Liver (tissue), 9 donors: Measurements from ENCODE around the gene FILIP1L. TPM values are rescaled to one million over a fixed set of nuclear protein-coding genes. Genes with fewer than 3 reads are reported as not detected.

Source experiments
- DNase-seq: peaks from one replicate; pipeline ENCODE4 v3.0.0-alpha.2; 2017; ENCODE audit warnings: low spot score
- H3K27ac ChIP-seq, 2 donors: one replicate each; pipeline ENCODE4 v1.7.0; 2013; ENCODE audit warnings: inconsistent platforms in 2 of 2, low read length in 2 of 2, control low read depth in 1 of 2, low read depth in 1 of 2, mild to moderate bottlenecking in 1 of 2
- H3K27me3 ChIP-seq, 4 donors: one replicate each; pipeline versions ENCODE4 v1.6.1 to v1.7.0; 2013; ENCODE audit warnings: low read length in 3 of 4, inconsistent platforms in 1 of 4, mild to moderate bottlenecking in 1 of 4, moderate library complexity in 1 of 4; ENCODE audit not compliant: control insufficient read depth in 4 of 4, insufficient read depth in 4 of 4
- H3K36me3 ChIP-seq, 4 donors: one replicate each; pipeline versions ENCODE4 v1.6.1 to v1.7.0; 2013; ENCODE audit warnings: low read length in 3 of 4, mild to moderate bottlenecking in 3 of 4, low read depth in 1 of 4, moderate library complexity in 1 of 4; ENCODE audit not compliant: control insufficient read depth in 4 of 4, insufficient read depth in 3 of 4
- H3K4me1 ChIP-seq, 4 donors: one replicate each; pipeline versions ENCODE4 v1.6.1 to v1.7.0; 2013; ENCODE audit warnings: low read length in 3 of 4, mild to moderate bottlenecking in 3 of 4, moderate library complexity in 1 of 4; ENCODE audit not compliant: control insufficient read depth in 4 of 4, insufficient read depth in 4 of 4
- H3K4me3 ChIP-seq, 3 donors: one replicate each; pipeline versions ENCODE4 v1.6.1 to v1.7.0; 2013; ENCODE audit warnings: low read length in 3 of 3, control low read depth in 1 of 3, low read depth in 1 of 3, mild to moderate bottlenecking in 1 of 3
- H3K9ac ChIP-seq, 2 donors: one replicate each; pipeline ENCODE4 v1.7.0; 2013; ENCODE audit warnings: low read length in 2 of 2, mild to moderate bottlenecking in 2 of 2, moderate library complexity in 2 of 2, control low read depth in 1 of 2, low read depth in 1 of 2
- H3K9me3 ChIP-seq, 4 donors: one replicate each; pipeline versions ENCODE4 v1.6.1 to v1.7.0; 2013; ENCODE audit warnings: low read length in 3 of 4; ENCODE audit not compliant: control insufficient read depth in 4 of 4
- FOXA1 ChIP-seq: IDR thresholded peaks from 2 replicates; pipeline ENCODE4 v1.6.1; 2016; ENCODE audit warnings: antibody characterized with exemption
- FOXA2 ChIP-seq: IDR thresholded peaks from 2 replicates; pipeline ENCODE4 v1.6.1; 2016; ENCODE audit warnings: antibody characterized with exemption
- GABPA ChIP-seq, 2 donors: IDR thresholded peaks in 1 of 2; conservative IDR thresholded peaks in 1 of 2; 2 replicates each; pipeline ENCODE4 v1.6.1; 2016; ENCODE audit warnings: antibody characterized with exemption in 2 of 2, mild to moderate bottlenecking in 1 of 2, moderate library complexity in 1 of 2
- JUND ChIP-seq, 2 donors: IDR thresholded peaks; 2 replicates each; pipeline ENCODE4 v1.6.1; 2016; ENCODE audit warnings: antibody characterized with exemption in 2 of 2
- RAD21 ChIP-seq, 2 donors: IDR thresholded peaks; 2 replicates each; pipeline ENCODE4 v1.6.1; 2016; ENCODE audit warnings: antibody characterized with exemption in 2 of 2, mild to moderate bottlenecking in 2 of 2
- RXRA ChIP-seq, 2 donors: IDR thresholded peaks; 2 replicates each; pipeline ENCODE4 v1.6.1; 2017 to 2018; ENCODE audit warnings: antibody characterized with exemption in 2 of 2, mild to moderate bottlenecking in 1 of 2
- SP1 ChIP-seq: IDR thresholded peaks from 2 replicates; pipeline ENCODE4 v1.6.1; 2018; ENCODE audit warnings: antibody characterized with exemption, mild to moderate bottlenecking
- TAF1 ChIP-seq: conservative IDR thresholded peaks from 2 replicates; pipeline ENCODE4 v1.6.1; 2016; ENCODE audit warnings: antibody characterized with exemption, mild to moderate bottlenecking
- YY1 ChIP-seq: IDR thresholded peaks from 2 replicates; pipeline ENCODE4 v1.6.1; 2016; ENCODE audit warnings: antibody characterized with exemption, mild to moderate bottlenecking
- WGBS: extraction: QIAGEN DNeasy Blood & Tissue Kit; methylation state at CpG from one replicate; pipeline ENCODE4 v1.1.7; 2013; 5-methylcytosine and 5-hydroxymethylcytosine counted together
- polyA plus RNA-seq, 2 donors: library from polyadenylated mRNA; stranded (reverse) in 1 of 2; unstranded in 1 of 2; fragments of 200-250 nt in 1 of 2; fragments of >200 nt in 1 of 2; fragmentation: Nextera tagmentation in 1 of 2; extraction: Ambion mirVana in 1 of 2; gene quantifications; one replicate each; pipeline versions ENCODE4 v1.2.1 to v1.2.3, GENCODE V29; 2013 to 2015
- total RNA-seq, 2 donors: library from RNA; depleted of rRNA; stranded (reverse); fragments of >200 nt; gene quantifications; one replicate each; pipeline ENCODE4 v1.2.3, GENCODE V29; 2014
- TF ChIP-seq, protein P1 (sequence below): IDR thresholded peaks from 2 replicates; pipeline ENCODE4 v1.6.1; 2016; ENCODE audit warnings: antibody characterized with exemption
- TF ChIP-seq, protein P2 (sequence below): fragments of 150-350 bp; IDR thresholded peaks from 2 replicates; pipeline ENCODE4 v1.5.1; 2017; ENCODE audit warnings: improper control_type of control experiment, low read depth, low read length; ENCODE audit not compliant: missing input control
- TF ChIP-seq, protein P3 (sequence below): IDR thresholded peaks from 2 replicates; pipeline ENCODE4 v1.6.1; 2016; ENCODE audit warnings: antibody characterized with exemption
- TF ChIP-seq, protein P4 (sequence below): IDR thresholded peaks from 2 replicates; pipeline ENCODE4 v1.6.1; 2016; ENCODE audit warnings: antibody characterized with exemption
- TF ChIP-seq, protein P5 (sequence below): IDR thresholded peaks from 2 replicates; pipeline ENCODE4 v1.6.1; 2016; ENCODE audit warnings: antibody characterized with exemption, mild to moderate bottlenecking
- donor health status: healthy.
- donor health status: healthy.
- donor health status: healthy.
- donor health status: healthy.
- donor health status: healthy.

Gene FILIP1L
- total and polyA plus RNA-seq, 4 donors: 1.4 to 6.5 (median 1.9) TPM

DNA sequence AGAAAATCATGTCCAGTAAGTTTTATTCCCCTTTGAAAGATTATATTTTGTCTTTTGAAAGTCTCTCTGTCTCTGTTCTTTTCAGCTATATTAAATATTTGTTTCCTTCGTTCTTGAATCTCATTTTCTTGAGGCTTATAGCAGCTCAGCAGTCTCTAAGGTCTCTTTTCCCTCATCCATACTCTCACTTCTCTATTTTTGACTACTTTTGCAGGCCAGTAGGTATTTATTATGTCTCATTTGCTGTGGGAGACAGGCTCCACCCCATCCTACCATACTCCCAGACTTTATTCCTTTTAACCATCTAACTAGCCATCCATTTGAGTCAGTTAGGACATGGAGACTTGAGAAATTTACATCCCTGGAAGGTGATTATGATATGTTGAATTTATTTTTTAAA is 71.0 kb downstream of the FILIP1L start:
- WGBS: 89% methylated on average over 1 of the region's 1 CpG
- peak overlapping the region in 1 of 2 donors; percentile 55 for H3K27ac ChIP-seq
- TF ChIP-seq SP1 (no peak), RAD21 (IDR thresholded peaks at IDR 0.05) (no peak), YY1 (no peak), TAF1 (no peak), GABPA (IDR thresholded peaks at IDR 0.05 in 1 of 2, conservative IDR thresholded peaks at IDR 0.05 in 1 of 2) (no peak), RXRA (IDR thresholded peaks at IDR 0.05) (no peak), FOXA1 (no peak), JUND (IDR thresholded peaks at IDR 0.05) (no peak)
- TF ChIP-seq, protein P1, sequence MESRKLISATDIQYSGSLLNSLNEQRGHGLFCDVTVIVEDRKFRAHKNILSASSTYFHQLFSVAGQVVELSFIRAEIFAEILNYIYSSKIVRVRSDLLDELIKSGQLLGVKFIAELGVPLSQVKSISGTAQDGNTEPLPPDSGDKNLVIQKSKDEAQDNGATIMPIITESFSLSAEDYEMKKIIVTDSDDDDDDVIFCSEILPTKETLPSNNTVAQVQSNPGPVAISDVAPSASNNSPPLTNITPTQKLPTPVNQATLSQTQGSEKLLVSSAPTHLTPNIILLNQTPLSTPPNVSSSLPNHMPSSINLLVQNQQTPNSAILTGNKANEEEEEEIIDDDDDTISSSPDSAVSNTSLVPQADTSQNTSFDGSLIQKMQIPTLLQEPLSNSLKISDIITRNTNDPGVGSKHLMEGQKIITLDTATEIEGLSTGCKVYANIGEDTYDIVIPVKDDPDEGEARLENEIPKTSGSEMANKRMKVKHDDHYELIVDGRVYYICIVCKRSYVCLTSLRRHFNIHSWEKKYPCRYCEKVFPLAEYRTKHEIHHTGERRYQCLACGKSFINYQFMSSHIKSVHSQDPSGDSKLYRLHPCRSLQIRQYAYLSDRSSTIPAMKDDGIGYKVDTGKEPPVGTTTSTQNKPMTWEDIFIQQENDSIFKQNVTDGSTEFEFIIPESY: no peak
- TF ChIP-seq, protein P2, sequence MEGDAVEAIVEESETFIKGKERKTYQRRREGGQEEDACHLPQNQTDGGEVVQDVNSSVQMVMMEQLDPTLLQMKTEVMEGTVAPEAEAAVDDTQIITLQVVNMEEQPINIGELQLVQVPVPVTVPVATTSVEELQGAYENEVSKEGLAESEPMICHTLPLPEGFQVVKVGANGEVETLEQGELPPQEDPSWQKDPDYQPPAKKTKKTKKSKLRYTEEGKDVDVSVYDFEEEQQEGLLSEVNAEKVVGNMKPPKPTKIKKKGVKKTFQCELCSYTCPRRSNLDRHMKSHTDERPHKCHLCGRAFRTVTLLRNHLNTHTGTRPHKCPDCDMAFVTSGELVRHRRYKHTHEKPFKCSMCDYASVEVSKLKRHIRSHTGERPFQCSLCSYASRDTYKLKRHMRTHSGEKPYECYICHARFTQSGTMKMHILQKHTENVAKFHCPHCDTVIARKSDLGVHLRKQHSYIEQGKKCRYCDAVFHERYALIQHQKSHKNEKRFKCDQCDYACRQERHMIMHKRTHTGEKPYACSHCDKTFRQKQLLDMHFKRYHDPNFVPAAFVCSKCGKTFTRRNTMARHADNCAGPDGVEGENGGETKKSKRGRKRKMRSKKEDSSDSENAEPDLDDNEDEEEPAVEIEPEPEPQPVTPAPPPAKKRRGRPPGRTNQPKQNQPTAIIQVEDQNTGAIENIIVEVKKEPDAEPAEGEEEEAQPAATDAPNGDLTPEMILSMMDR: no peak
- TF ChIP-seq, protein P3, sequence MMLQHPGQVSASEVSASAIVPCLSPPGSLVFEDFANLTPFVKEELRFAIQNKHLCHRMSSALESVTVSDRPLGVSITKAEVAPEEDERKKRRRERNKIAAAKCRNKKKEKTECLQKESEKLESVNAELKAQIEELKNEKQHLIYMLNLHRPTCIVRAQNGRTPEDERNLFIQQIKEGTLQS: no peak
- TF ChIP-seq, protein P4, sequence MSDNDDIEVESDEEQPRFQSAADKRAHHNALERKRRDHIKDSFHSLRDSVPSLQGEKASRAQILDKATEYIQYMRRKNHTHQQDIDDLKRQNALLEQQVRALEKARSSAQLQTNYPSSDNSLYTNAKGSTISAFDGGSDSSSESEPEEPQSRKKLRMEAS: no peak
- no peak overlapping the region for H3K4me3 ChIP-seq
- H3K4me1 ChIP-seq: peaks cover 0 to 3% (median 0%) of the 10 kb centered on the region in 4 donors
- no peaks in the 10 kb centered on the region for H3K27me3 ChIP-seq
- no peak overlapping the region for H3K9ac ChIP-seq
- no peaks in the 10 kb centered on the region for H3K36me3 ChIP-seq
- no peak for DNase-seq
- H3K9me3 ChIP-seq: no peaks in the 10 kb centered on the region

DNA sequence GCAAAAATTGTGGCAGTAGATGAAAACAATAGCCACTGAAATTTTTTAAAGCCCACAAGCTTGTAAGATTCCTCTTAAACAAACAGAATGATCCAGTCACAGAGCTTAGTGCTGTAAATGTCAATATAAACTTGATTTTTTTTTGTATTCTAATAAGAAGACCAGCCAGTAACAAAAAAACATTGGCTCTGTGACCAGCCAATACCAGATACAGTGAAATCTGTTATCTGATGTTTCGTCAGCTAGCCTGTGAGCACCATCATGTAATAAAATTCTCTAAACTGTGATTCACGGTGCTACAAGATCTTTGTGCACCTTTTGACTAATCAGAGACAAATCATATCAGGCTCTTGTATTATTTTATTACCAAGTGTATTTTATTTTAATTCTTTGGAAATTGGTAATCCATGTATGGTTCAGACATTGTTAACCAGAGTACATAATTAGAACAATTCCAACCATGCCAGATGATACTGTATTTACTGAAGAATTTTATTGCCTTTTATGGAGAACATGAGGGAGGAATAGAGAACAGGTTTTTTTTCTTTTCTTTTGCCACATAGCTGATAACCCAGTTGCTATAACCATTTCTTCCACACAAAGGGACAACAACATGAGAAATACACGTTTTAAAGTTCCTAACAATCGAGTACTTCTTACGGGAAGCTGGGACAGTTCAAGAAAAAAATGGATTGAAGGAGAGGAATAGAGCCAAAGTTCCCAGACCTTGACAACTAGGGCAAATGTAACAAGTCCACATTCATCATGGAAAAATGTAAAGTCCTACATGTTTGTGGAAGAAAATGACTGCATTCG is 71.9 kb downstream of the FILIP1L start:
- no peak for DNase-seq
- H3K4me3 ChIP-seq: no peak overlapping the region
- H3K36me3 ChIP-seq: no peaks in the 10 kb centered on the region
- no peak overlapping the region for H3K9ac ChIP-seq
- no peaks in the 10 kb centered on the region for H3K9me3 ChIP-seq
- peak; percentile 24 for TF ChIP-seq SP1
- no peak for TF ChIP-seq FOXA2
- peak in 1 of 2 donors; percentile 10 for TF ChIP-seq RXRA (IDR thresholded peaks at IDR 0.05)
- peak overlapping the region; percentile 52 to 59 for H3K27ac ChIP-seq
- no peaks in the 10 kb centered on the region for H3K27me3 ChIP-seq
- peaks cover 0 to 3% (median 0%) of the 10 kb centered on the region in 4 donors for H3K4me1 ChIP-seq
- 73% methylated on average over 6 of the region's 6 CpGs for WGBS

DNA sequence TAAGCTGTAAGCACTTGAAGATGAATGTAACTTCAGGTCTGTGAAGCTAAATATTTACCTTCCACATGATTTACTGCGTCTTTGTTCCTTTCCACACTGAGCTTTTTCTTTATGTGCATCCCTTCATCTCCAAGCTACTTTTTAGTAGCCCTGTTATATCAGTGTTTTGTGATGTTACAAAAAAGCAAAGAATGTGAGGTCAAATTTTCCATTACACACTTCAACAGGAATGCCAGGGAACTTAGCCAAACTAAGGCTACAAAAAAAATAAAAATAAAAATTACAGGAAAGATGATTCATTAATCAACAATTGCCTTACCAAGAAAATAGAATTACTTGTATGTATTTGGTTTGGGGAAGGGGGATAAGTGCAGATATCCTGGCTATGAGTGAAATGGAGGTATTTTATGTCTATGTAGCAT is 73.0 kb downstream of the FILIP1L start:
- peak overlapping the region; percentile 52 to 59 for H3K27ac ChIP-seq
- peak overlapping the region in 1 of 2 donors; percentile 58 for H3K9ac ChIP-seq
- H3K9me3 ChIP-seq: no peaks in the 10 kb centered on the region
- H3K36me3 ChIP-seq: no peaks in the 10 kb centered on the region
- WGBS: 75% methylated on average over 1 of the region's 1 CpG
- no peak for DNase-seq
- no peak overlapping the region for H3K4me3 ChIP-seq
- H3K27me3 ChIP-seq: no peaks in the 10 kb centered on the region
- H3K4me1 ChIP-seq: no peaks in the 10 kb centered on the region
- TF ChIP-seq RXRA (IDR thresholded peaks at IDR 0.05) (no peak), FOXA1 (no peak), SP1 (peak; percentile 58), JUND (IDR thresholded peaks at IDR 0.05) (peak; percentile 95 to 99), TAF1 (no peak), RAD21 (IDR thresholded peaks at IDR 0.05) (peak in 1 of 2 donors; percentile 33), FOXA2 (no peak)
- TF ChIP-seq, protein P5, sequence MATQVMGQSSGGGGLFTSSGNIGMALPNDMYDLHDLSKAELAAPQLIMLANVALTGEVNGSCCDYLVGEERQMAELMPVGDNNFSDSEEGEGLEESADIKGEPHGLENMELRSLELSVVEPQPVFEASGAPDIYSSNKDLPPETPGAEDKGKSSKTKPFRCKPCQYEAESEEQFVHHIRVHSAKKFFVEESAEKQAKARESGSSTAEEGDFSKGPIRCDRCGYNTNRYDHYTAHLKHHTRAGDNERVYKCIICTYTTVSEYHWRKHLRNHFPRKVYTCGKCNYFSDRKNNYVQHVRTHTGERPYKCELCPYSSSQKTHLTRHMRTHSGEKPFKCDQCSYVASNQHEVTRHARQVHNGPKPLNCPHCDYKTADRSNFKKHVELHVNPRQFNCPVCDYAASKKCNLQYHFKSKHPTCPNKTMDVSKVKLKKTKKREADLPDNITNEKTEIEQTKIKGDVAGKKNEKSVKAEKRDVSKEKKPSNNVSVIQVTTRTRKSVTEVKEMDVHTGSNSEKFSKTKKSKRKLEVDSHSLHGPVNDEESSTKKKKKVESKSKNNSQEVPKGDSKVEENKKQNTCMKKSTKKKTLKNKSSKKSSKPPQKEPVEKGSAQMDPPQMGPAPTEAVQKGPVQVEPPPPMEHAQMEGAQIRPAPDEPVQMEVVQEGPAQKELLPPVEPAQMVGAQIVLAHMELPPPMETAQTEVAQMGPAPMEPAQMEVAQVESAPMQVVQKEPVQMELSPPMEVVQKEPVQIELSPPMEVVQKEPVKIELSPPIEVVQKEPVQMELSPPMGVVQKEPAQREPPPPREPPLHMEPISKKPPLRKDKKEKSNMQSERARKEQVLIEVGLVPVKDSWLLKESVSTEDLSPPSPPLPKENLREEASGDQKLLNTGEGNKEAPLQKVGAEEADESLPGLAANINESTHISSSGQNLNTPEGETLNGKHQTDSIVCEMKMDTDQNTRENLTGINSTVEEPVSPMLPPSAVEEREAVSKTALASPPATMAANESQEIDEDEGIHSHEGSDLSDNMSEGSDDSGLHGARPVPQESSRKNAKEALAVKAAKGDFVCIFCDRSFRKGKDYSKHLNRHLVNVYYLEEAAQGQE: no peak
- TF ChIP-seq, protein P1: no peak
